Endothelial cell of umbilical vein (primary cell): ENCODE results near the gene CBFB. TPM values are rescaled to one million over a fixed set of nuclear protein-coding genes. Genes with fewer than 3 reads are reported as not detected.

Experiments used
- BruUV-seq: library from RNA; stranded (reverse); fragments of 400-500 nt; replicated peaks from 2 replicates; lab custom pipeline; 2021; lab: Mats Ljungman, UMichigan
- CTCF ChIA-PET: fragments of 300-600, 350-600 bp; sonication (Branson Sonifier 250); formaldehyde crosslinking; loops from one replicate; lab custom pipeline; 2021; ENCODE audit warnings: antibody characterized with exemption, inconsistent platforms; lab: Charles Lee
- POLR2A ChIA-PET: fragments of 300-600, 350-600 bp; sonication (Branson Sonifier 250); formaldehyde crosslinking; loops from one replicate; lab custom pipeline; 2021; ENCODE audit warnings: antibody characterized with exemption, inconsistent platforms; lab: Charles Lee
- DNase-seq: peaks from one replicate; pipeline ENCODE4 v3.0.0-alpha.2; 2011; ENCODE audit warnings: low read depth, low spot score
- FAIRE-seq: peaks from 2 replicates; lab custom pipeline; 2011; peaks lifted over from hg19 to GRCh38; lab: Jason Lieb, UNC
- H2AFZ ChIP-seq: 2 replicates; pipeline ENCODE4 v1.6.0; 2012; ENCODE audit warnings: low read depth, low read length, control low read depth, inconsistent platforms
- H3K27ac ChIP-seq: 2 replicates; pipeline ENCODE4 v1.5.1; 2011; ENCODE audit warnings: low read depth, mild to moderate bottlenecking, control low read depth, low read length, moderate library complexity; ENCODE audit not compliant: insufficient read depth
- H3K27me3 ChIP-seq, 2 experiments: 2 replicates each; pipeline versions ENCODE4 v1.6.0 to v1.6.1; 2011; ENCODE audit warnings: low read length in 2 of 2, mixed read lengths in 1 of 2; ENCODE audit not compliant: control insufficient read depth in 2 of 2, insufficient read depth in 2 of 2
- H3K36me3 ChIP-seq, 2 experiments: 2 replicates in 1 of 2; 3 replicates in 1 of 2; pipeline ENCODE4 v1.5.1; 2011; ENCODE audit warnings: low read length in 2 of 2, mild to moderate bottlenecking in 1 of 2, moderate library complexity in 1 of 2; ENCODE audit not compliant: control insufficient read depth in 2 of 2, insufficient read depth in 2 of 2; ENCODE audit errors: extremely low read depth in 1 of 2
- H3K4me1 ChIP-seq: 3 replicates; pipeline ENCODE4 v1.5.1; 2011; ENCODE audit warnings: mild to moderate bottlenecking, low read length; ENCODE audit not compliant: control insufficient read depth, insufficient read depth; ENCODE audit errors: extremely low read depth
- H3K4me2 ChIP-seq: 2 replicates; pipeline ENCODE4 v1.6.1; 2011; ENCODE audit warnings: low read length, control low read depth, mixed read lengths; ENCODE audit not compliant: insufficient read depth
- H3K4me3 ChIP-seq, 3 experiments: fragments of 200-600 bp in 1 of 3; sonication (generic), shearing (Covaris generic) in 1 of 3; replicated peaks in 1 of 3; 2 replicates each; pipeline ENCODE4 v1.5.1; 2011 to 2016; ENCODE audit warnings: control low read depth in 3 of 3, low read length in 3 of 3, mild to moderate bottlenecking in 2 of 3, inconsistent platforms in 1 of 3, low read depth in 1 of 3, moderate library complexity in 1 of 3; ENCODE audit not compliant: insufficient read depth in 1 of 3
- H3K79me2 ChIP-seq: 2 replicates; pipeline ENCODE4 v1.6.0; 2012; ENCODE audit warnings: low read length, inconsistent platforms; ENCODE audit not compliant: control insufficient read depth, insufficient read depth
- H3K9ac ChIP-seq: replicated peaks from 2 replicates; pipeline ENCODE3; 2011; ENCODE audit warnings: low read length, control low read depth; ENCODE audit not compliant: insufficient read depth; ENCODE audit errors: extremely low read depth
- H3K9me1 ChIP-seq: replicated peaks from 3 replicates; pipeline ENCODE4 v1.6.0; 2011; ENCODE audit warnings: mild to moderate bottlenecking, low read length; ENCODE audit not compliant: control insufficient read depth, insufficient read depth; ENCODE audit errors: extremely low read depth
- H3K9me3 ChIP-seq: replicated peaks from 2 replicates; pipeline ENCODE4 v1.5.1; 2012; ENCODE audit warnings: low read length, inconsistent platforms; ENCODE audit not compliant: control insufficient read depth, insufficient read depth
- H4K20me1 ChIP-seq: replicated peaks from 2 replicates; pipeline ENCODE3; 2011; ENCODE audit warnings: mild to moderate bottlenecking, low read length; ENCODE audit not compliant: control insufficient read depth, insufficient read depth; ENCODE audit errors: extremely low read depth
- CTCF ChIP-seq, 2 donors: IDR thresholded peaks; 1 replicate in 1 of 2; 2 replicates in 1 of 2; pipeline ENCODE4 v1.5.1; 2011; ENCODE audit warnings: low read length in 2 of 2, mild to moderate bottlenecking in 2 of 2, moderate library complexity in 2 of 2, control low read depth in 1 of 2, inconsistent platforms in 1 of 2, low read depth in 1 of 2; ENCODE audit not compliant: insufficient read depth in 1 of 2; ENCODE audit errors: extremely low read depth in 1 of 2
- EZH2 ChIP-seq: IDR thresholded peaks from 2 replicates; pipeline ENCODE4 v1.6.1; 2012; ENCODE audit warnings: borderline replicate concordance, low read depth, mild to moderate bottlenecking, moderate library complexity, low read length, inconsistent platforms; ENCODE audit not compliant: severe bottlenecking
- FOS ChIP-seq: IDR thresholded peaks from 2 replicates; pipeline ENCODE4 v1.6.1; 2011; ENCODE audit warnings: mild to moderate bottlenecking, low read length, moderate library complexity, borderline replicate concordance; ENCODE audit not compliant: insufficient read depth
- GATA2 ChIP-seq: IDR thresholded peaks from 2 replicates; pipeline ENCODE4 v1.7.0; 2011; ENCODE audit warnings: low read depth, mild to moderate bottlenecking, moderate library complexity, mixed read lengths, low read length; ENCODE audit not compliant: insufficient read length, insufficient read depth
- JUN ChIP-seq: IDR thresholded peaks from 2 replicates; pipeline ENCODE4 v1.6.1; 2011; ENCODE audit warnings: borderline replicate concordance, low read depth; ENCODE audit not compliant: insufficient read length, insufficient read depth
- MYC ChIP-seq: IDR thresholded peaks from one replicate; pipeline ENCODE4 v1.6.1; 2011; ENCODE audit warnings: mild to moderate bottlenecking, low read depth, low read length
- POLR2A ChIP-seq: IDR thresholded peaks from 2 replicates; pipeline ENCODE4 v1.6.1; 2012; ENCODE audit warnings: low read depth, mild to moderate bottlenecking, control low read depth, low read length
- POLR2AphosphoS5 ChIP-seq: IDR thresholded peaks from 2 replicates; pipeline ENCODE4 v1.6.1; 2012; ENCODE audit warnings: low read depth, mild to moderate bottlenecking, control low read depth, low read length, moderate library complexity; ENCODE audit not compliant: insufficient read depth
- dilution Hi-C: fragments of 300-500 bp; cut with MboI; formaldehyde crosslinking; loops from one replicate; pipeline ENCODE4 v1.15.0; 2019; ENCODE audit warnings: low sequenced_read_pairs; ENCODE audit not compliant: extremely low pct_ligation_motif_present
- intact Hi-C: fragments of 100-400 bp; cut with micrococcal nuclease; formaldehyde crosslinking; loops from one replicate; pipeline ENCODE4 v1.10.0; 2022
- polyA plus RNA-seq, 4 experiments: library from polyadenylated mRNA; depleted of rRNA in 3 of 4; stranded (reverse) in 3 of 4; unstranded in 1 of 4; fragments of >200 nt; gene quantifications; 2 replicates each; pipeline versions ENCODE4 v1.2.1 to v1.2.3, GENCODE V29; 2011 to 2012; ENCODE audit warnings: missing spikeins in 1 of 4
- total RNA-seq: library from RNA; stranded (reverse); gene quantifications from 2 replicates; pipeline ENCODE4 v1.2.3, GENCODE V29; 2021
- TF ChIP-seq, protein P1 (sequence below): IDR thresholded peaks from 2 replicates; pipeline ENCODE4 v1.6.1; 2011; ENCODE audit not compliant: insufficient read depth, insufficient read length

CBFB gene
- total and polyA plus RNA-seq, 2 donors (not counting 3 experiments of a cell fraction or from before 2014, with no cell fraction given), result 27.8 to 103 TPM

DNA sequence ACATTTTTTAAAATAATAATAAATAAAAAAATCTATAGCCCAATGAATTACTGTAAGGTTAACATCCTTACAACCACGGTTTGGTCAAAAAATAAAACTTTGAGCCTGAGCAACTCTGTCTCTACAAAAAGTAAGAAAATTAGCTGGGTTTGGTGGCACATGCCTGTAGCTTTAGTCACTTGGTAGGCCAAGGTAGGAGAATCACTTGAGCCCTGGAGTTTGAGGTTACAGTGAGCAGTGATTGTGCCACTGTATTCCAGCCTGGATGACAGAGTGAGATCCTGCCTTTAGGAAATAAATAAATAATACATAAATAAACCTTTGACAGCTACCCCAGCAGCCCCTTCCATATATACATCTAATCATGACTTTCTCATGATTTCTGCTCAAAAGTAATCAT is 53.9 kb downstream of the CBFB start:
- no peak overlapping the region for H3K9ac ChIP-seq
- peaks cover 2 to 11% of the 10 kb centered on the region in 2 experiments for H3K36me3 ChIP-seq
- no peaks in the 10 kb centered on the region for H3K9me1 ChIP-seq
- ChIA-PET CTCF (interaction anchor here (0.6 to 1.7 kb wide), 5 partner anchors 18 to 129 kb away, joined by 3 to 4 read pairs (median 4); no protein-coding TSS in a partner anchor), POLR2A (interaction anchor here (0.6 kb wide), 1 partner anchor 241 kb away, joined by 4 read pairs; no protein-coding TSS in a partner anchor)
- peaks cover 2% of the 10 kb centered on the region for H4K20me1 ChIP-seq
- dilution Hi-C loops (no loop called here), intact Hi-C loops (no loop called here)
- H3K4me1 ChIP-seq, result no peaks in the 10 kb centered on the region
- H3K9me3 ChIP-seq, result no peaks in the 10 kb centered on the region
- H3K27ac ChIP-seq, result no peak overlapping the region
- no peak overlapping the region for H2AFZ ChIP-seq
- H3K79me2 ChIP-seq, result peaks cover 40% of the 10 kb centered on the region
- H3K4me3 ChIP-seq, result no peak overlapping the region
- no peaks in the 10 kb centered on the region for H3K27me3 ChIP-seq
- BruUV-seq, result no TSS peak
- TF ChIP-seq FOS, result no peak
- no peak for TF ChIP-seq CTCF (IDR thresholded peaks at IDR 0.05; ENCODE audit: extremely low read depth in 1 of 2, insufficient read depth in 1 of 2, low read depth in 1 of 2, low read length in 2 of 2)
- DNase-seq, result no peak
- no peak overlapping the region for H3K4me2 ChIP-seq
- no peak for FAIRE-seq

- no peaks in the 10 kb centered on the region for H3K9me1 ChIP-seq
- H3K9me3 ChIP-seq, result no peaks in the 10 kb centered on the region
- dilution Hi-C loops (no loop called here), intact Hi-C loops (no loop called here)
- DNase-seq, result no peak
- CTCF ChIA-PET, result no interaction called here
- no peak for FAIRE-seq
- BruUV-seq, result no TSS peak
- no peak for TF ChIP-seq GATA2
- no peak for TF ChIP-seq FOS
- TF ChIP-seq JUN, result no peak
- TF ChIP-seq MYC, result no peak
- TF ChIP-seq POLR2AphosphoS5, result no peak
- TF ChIP-seq, protein P1, sequence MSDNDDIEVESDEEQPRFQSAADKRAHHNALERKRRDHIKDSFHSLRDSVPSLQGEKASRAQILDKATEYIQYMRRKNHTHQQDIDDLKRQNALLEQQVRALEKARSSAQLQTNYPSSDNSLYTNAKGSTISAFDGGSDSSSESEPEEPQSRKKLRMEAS, result no peak
- no peak for TF ChIP-seq POLR2A
- TF ChIP-seq EZH2, result no peak
- no peak for TF ChIP-seq CTCF (IDR thresholded peaks at IDR 0.05; ENCODE audit: extremely low read depth in 1 of 2, insufficient read depth in 1 of 2, low read depth in 1 of 2, low read length in 2 of 2)
- no peaks in the 10 kb centered on the region for H3K27me3 ChIP-seq
- no peak overlapping the region for H3K9ac ChIP-seq
- POLR2A ChIA-PET, result no interaction called here
- no peak overlapping the region for H3K27ac ChIP-seq
- H2AFZ ChIP-seq, result no peak overlapping the region
- no peak overlapping the region for H3K4me3 ChIP-seq
- H4K20me1 ChIP-seq, result peaks cover 2% of the 10 kb centered on the region
- H3K36me3 ChIP-seq, result peaks cover 0 to 10% of the 10 kb centered on the region in 2 experiments
- no peak overlapping the region for H3K4me2 ChIP-seq
- peaks cover 37% of the 10 kb centered on the region for H3K79me2 ChIP-seq
- no peaks in the 10 kb centered on the region for H3K4me1 ChIP-seq
Observed at GRCh38 chr16:67084345-67085028, 55.5 kb downstream of the CBFB start.
